Fibroblast of lung (primary cell): Measurements from ENCODE around the gene USH2A.

ENCODE experiments used
- CTCF ChIP-seq, 2 donors: IDR thresholded peaks in 1 of 2; conservative IDR thresholded peaks in 1 of 2; 1 replicate in 1 of 2; 2 replicates in 1 of 2; pipeline ENCODE4 v1.5.1; 2011 to 2012; ENCODE audit warnings: low read length in 2 of 2, control low read depth in 1 of 2, inconsistent platforms in 1 of 2, low read depth in 1 of 2, mild to moderate bottlenecking in 1 of 2
- EZH2 ChIP-seq: IDR thresholded peaks from 2 replicates; pipeline ENCODE4 v1.5.1; 2012; ENCODE audit warnings: low read length, control low read depth, mild to moderate bottlenecking; ENCODE audit errors: missing control alignments

GRCh38 chr1:216433175-216433574, 9.9 kb upstream of the USH2A start:
- no peak for TF ChIP-seq CTCF (conservative IDR thresholded peaks at IDR 0.05 in 1 of 2, IDR thresholded peaks at IDR 0.05 in 1 of 2; ENCODE audit: low read depth in 1 of 2, low read length in 2 of 2)
- TF ChIP-seq EZH2 = no peak
